ENCODE data around the gene FAM47A.

- TF ChIP-seq, protein P1, sequence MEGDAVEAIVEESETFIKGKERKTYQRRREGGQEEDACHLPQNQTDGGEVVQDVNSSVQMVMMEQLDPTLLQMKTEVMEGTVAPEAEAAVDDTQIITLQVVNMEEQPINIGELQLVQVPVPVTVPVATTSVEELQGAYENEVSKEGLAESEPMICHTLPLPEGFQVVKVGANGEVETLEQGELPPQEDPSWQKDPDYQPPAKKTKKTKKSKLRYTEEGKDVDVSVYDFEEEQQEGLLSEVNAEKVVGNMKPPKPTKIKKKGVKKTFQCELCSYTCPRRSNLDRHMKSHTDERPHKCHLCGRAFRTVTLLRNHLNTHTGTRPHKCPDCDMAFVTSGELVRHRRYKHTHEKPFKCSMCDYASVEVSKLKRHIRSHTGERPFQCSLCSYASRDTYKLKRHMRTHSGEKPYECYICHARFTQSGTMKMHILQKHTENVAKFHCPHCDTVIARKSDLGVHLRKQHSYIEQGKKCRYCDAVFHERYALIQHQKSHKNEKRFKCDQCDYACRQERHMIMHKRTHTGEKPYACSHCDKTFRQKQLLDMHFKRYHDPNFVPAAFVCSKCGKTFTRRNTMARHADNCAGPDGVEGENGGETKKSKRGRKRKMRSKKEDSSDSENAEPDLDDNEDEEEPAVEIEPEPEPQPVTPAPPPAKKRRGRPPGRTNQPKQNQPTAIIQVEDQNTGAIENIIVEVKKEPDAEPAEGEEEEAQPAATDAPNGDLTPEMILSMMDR (IDR thresholded peaks at IDR 0.05) = no peak
- no peak for TF ChIP-seq POLR2A (IDR thresholded peaks at IDR 0.05)
Measured at GRCh38 chrX:34146906-34147305, 14.8 kb upstream of the FAM47A start.

Measured in esophagus squamous epithelium (tissue), 4 donors.